ENCODE results near the gene LEKR1. TPM values are rescaled to one million over a fixed set of nuclear protein-coding genes. Genes with fewer than 3 reads are reported as not detected.

The LEKR1 gene
- total and polyA plus RNA-seq, 9 of the 15 experiments (the other 6 are each of a cell fraction or from before 2014, with no cell fraction given), result 0.76 to 1.8 (median 1.2) TPM

DNA sequence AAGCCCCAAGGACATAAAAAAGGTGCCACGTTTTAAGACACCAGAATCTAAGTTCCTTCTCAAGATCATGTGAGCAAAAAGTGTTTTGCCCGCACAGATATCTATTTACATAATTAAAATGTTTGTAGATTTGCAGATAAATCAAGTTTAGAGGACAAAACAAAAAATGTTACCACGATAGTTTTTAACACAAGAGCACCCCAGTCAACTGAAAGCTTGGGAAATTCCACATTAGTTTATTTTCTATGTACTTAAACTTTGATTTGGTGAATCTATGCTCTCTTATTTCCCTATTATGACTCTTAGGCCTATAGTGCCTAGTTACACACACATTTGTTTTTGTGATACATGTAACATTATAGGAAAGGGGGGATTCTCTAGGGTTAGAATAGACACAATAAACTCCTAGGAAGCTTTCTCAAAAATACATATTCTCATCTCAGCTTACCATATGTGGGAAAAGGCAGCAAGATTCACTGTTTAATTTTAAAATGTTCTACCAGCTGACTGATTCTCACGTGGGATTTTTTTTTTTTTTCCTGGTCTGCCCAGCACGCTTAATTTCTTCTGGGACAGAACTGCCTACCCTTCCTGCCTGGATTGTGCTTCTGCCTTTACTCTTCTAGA lies 8.4 kb upstream of the LEKR1 start:
- peak overlapping the region; percentile 97 for H2AFZ ChIP-seq (ENCODE audit: low read depth, low read length)

More for the DNA sequence above, 8.4 kb upstream of the LEKR1 start:
- ChIA-PET POLR2A (interaction anchor here (0.6 to 1.0 kb wide), 3 partner anchors 9 to 49 kb away, joined by 3 to 4 read pairs (median 3); no protein-coding TSS in a partner anchor), CTCF (ENCODE audit: low intra/inter-chr PET ratio) (no interaction called here)
- FAIRE-seq (peak; percentile 72), DNase-seq (ENCODE audit: extremely low read depth in 1 of 4, low spot score in 3 of 4) (no peak), ATAC-seq (no peak)
- no peaks in the 10 kb centered on the region for H3K27me3 ChIP-seq (ENCODE audit: control insufficient read depth in 2 of 2, insufficient read depth in 2 of 2, low read length in 2 of 2)
- peak overlapping the region; percentile 66 for H3K27ac ChIP-seq (ENCODE audit: extremely low read depth, low read depth, low read length)
- in situ Hi-C loops (cut with MboI) (no loop called here), intact Hi-C loops (cut with micrococcal nuclease) (loop anchor here (5.0 to 10.0 kb wide), 2 partner anchors 130 to 263 kb away; partner anchors contain the start of gene SSR3)
- H4K20me1 ChIP-seq (replicated peaks; ENCODE audit: control insufficient read depth, insufficient read depth, low read length), result no peaks in the 10 kb centered on the region
- no TSS peak for BruUV-seq (replicated peaks)
- H3K4me1 ChIP-seq (replicated peaks in 1 of 2; ENCODE audit: control insufficient read depth in 2 of 2, insufficient read depth in 2 of 2, low read length in 2 of 2), result peaks cover 14 to 16% of the 10 kb centered on the region in 2 experiments
- H3K4me2 ChIP-seq (ENCODE audit: insufficient read depth, low read length), result peak overlapping the region; percentile 84; the same call in 1 of the 2 replicates
- WGBS (ENCODE audit: insufficient coverage, low coverage, missing lambda C conversion rate), result 31% methylated on average over 5 of the region's 5 CpGs
- no peaks in the 10 kb centered on the region for H3K79me2 ChIP-seq (ENCODE audit: control insufficient read depth, insufficient read depth, low read length)
- peak overlapping the region; percentile 37 for H3K4me3 ChIP-seq
- no peaks in the 10 kb centered on the region for H3K9me1 ChIP-seq (ENCODE audit: control insufficient read depth, insufficient read depth, low read length)
- H3K9ac ChIP-seq (ENCODE audit: insufficient read depth in 1 of 2, low read depth in 2 of 2, low read length in 2 of 2), result peak overlapping the region in 1 of 2 experiments; percentile 56; a peak in 2 of 4 replicates
- no peaks in the 10 kb centered on the region for H3K9me3 ChIP-seq (replicated peaks; ENCODE audit: control insufficient read depth, insufficient read depth, low read depth, low read length)
- TF ChIP-seq, protein P1, sequence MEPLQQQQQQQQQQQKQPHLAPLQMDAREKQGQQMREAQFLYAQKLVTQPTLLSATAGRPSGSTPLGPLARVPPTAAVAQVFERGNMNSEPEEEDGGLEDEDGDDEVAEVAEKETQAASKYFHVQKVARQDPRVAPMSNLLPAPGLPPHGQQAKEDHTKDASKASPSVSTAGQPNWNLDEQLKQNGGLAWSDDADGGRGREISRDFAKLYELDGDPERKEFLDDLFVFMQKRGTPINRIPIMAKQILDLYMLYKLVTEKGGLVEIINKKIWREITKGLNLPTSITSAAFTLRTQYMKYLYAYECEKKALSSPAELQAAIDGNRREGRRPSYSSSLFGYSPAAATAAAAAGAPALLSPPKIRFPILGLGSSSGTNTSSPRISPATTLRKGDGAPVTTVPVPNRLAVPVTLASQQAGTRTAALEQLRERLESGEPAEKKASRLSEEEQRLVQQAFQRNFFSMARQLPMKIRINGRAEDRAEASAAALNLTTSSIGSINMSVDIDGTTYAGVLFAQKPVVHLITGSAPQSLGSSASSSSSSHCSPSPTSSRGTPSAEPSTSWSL (CRISPR knock-in tag; IDR thresholded peaks at IDR 0.05; ENCODE audit: borderline replicate concordance), result no peak
- no peak for TF ChIP-seq ZFP36 (IDR thresholded peaks at IDR 0.05; ENCODE audit: low read depth, low read length, partially characterized antibody)
- no peaks in the 10 kb centered on the region for H3K36me3 ChIP-seq (ENCODE audit: control insufficient read depth, insufficient read depth, low read length)

Data from K562 (cell line).